ENCODE results near the gene VCL.

The VCL gene

DNA sequence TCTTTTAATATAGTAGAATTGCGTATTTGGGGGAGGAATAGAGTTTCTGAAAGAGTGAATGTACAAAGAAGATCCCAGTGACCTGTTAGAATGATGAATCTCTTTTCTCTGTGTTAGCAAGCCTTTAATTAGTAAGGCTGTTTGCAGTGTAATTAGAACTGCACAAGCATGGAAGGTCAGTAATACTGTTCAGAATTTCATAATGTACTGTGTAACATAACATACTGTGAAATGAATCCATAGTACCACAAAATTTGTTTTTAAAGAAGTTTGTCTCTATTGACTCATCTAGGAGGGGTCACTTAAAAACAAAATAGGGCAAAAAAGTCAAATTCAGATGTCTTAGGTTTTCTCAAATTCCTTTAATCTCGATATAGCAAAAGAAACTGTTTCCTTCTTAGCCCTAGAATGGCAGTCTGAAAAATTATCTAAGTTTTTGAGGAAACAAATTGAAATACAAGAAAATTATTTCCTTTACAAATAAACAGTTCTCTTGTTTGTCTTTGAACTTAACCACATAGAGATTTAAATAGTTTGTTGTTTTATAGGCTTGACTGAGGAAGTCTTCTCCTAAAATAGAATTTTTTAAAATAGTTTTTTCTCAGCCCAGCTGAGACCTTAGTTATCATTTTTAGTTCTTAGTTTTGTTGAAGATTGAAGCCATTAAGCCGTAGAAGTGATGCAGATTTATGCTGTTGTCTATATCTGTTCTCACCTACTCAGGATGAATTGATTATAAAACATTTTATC, 165.6 kb downstream of the VCL start:
- TF ChIP-seq POLR2A (IDR thresholded peaks at IDR 0.05; ENCODE audit: extremely low read depth, insufficient read length) (no peak), MYC (IDR thresholded peaks at IDR 0.05; ENCODE audit: low read depth, low read length) (no peak), MAX (IDR thresholded peaks at IDR 0.05; ENCODE audit: low read depth, low read length) (no peak)
- TF ChIP-seq, protein P1, sequence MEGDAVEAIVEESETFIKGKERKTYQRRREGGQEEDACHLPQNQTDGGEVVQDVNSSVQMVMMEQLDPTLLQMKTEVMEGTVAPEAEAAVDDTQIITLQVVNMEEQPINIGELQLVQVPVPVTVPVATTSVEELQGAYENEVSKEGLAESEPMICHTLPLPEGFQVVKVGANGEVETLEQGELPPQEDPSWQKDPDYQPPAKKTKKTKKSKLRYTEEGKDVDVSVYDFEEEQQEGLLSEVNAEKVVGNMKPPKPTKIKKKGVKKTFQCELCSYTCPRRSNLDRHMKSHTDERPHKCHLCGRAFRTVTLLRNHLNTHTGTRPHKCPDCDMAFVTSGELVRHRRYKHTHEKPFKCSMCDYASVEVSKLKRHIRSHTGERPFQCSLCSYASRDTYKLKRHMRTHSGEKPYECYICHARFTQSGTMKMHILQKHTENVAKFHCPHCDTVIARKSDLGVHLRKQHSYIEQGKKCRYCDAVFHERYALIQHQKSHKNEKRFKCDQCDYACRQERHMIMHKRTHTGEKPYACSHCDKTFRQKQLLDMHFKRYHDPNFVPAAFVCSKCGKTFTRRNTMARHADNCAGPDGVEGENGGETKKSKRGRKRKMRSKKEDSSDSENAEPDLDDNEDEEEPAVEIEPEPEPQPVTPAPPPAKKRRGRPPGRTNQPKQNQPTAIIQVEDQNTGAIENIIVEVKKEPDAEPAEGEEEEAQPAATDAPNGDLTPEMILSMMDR (IDR thresholded peaks at IDR 0.05; ENCODE audit: low read depth, low read length): no peak
- no peak overlapping the region for H3K4me3 ChIP-seq (ENCODE audit: low read depth, low read length)
- DNase-seq (ENCODE audit: low read depth): no peak

- no peak for DNase-seq (ENCODE audit: low read depth)
- no peak overlapping the region for H3K4me3 ChIP-seq (ENCODE audit: low read depth, low read length)
- TF ChIP-seq MYC (IDR thresholded peaks at IDR 0.05; ENCODE audit: low read depth, low read length): no peak
- TF ChIP-seq, protein P1 (IDR thresholded peaks at IDR 0.05; ENCODE audit: low read depth, low read length): no peak
- no peak for TF ChIP-seq POLR2A (IDR thresholded peaks at IDR 0.05; ENCODE audit: extremely low read depth, insufficient read length)
These were observed 167.0 kb downstream of the VCL start for GRCh38 chr10:74164716-74165529.

- H3K4me3 ChIP-seq (ENCODE audit: low read depth, low read length): no peak overlapping the region
- DNase-seq (ENCODE audit: low read depth): peak; percentile 42
These were observed 167.6 kb downstream of the VCL start for GRCh38 chr10:74165530-74165901.

DNA sequence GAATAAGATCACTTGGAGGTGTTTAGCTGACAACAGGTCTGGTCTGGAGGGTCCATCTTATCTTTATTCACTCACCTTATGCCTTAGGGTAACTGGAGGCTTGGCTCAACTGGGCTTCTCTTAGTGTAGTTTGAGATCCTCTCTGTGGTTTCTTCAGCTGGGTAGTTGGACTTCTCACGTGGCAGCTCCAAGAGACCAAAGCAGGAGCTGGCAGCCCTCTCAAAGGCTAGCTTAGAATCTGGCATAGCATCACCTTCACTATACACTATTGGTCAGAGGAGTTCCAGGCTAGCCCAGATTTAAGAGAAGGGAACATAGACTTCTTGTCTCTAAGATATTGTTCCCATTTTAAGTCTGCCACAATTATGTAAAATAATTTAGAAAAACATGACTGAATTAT, 169.5 kb downstream of the VCL start:
- DNase-seq (ENCODE audit: low read depth): peak; percentile 51
- no peak overlapping the region for H3K4me3 ChIP-seq (ENCODE audit: low read depth, low read length)
- TF ChIP-seq, protein P1 (IDR thresholded peaks at IDR 0.05; ENCODE audit: low read depth, low read length): no peak
- no peak for TF ChIP-seq MAX (IDR thresholded peaks at IDR 0.05; ENCODE audit: low read depth, low read length)
- TF ChIP-seq POLR2A (IDR thresholded peaks at IDR 0.05; ENCODE audit: extremely low read depth, insufficient read length): no peak
- TF ChIP-seq MYC (IDR thresholded peaks at IDR 0.05; ENCODE audit: low read depth, low read length): no peak

More at GRCh38 chr10:74165530-74165901, 167.6 kb downstream of the VCL start:
- TF ChIP-seq, protein P1 (IDR thresholded peaks at IDR 0.05; ENCODE audit: low read depth, low read length): no peak
- TF ChIP-seq MAX (IDR thresholded peaks at IDR 0.05; ENCODE audit: low read depth, low read length) (no peak), MYC (IDR thresholded peaks at IDR 0.05; ENCODE audit: low read depth, low read length) (no peak), POLR2A (IDR thresholded peaks at IDR 0.05; ENCODE audit: extremely low read depth, insufficient read length) (no peak)
